H9 (cell line): ENCODE data around the gene DDIT4. TPM values are rescaled to one million over a fixed set of nuclear protein-coding genes. Genes with fewer than 3 reads are reported as not detected.

Experiments used
- DNase-seq: peaks from one replicate; pipeline ENCODE4 v3.0.0-alpha.2; 2017
- H2AFZ ChIP-seq: one replicate; pipeline ENCODE4 v1.6.1; 2013; ENCODE audit warnings: mild to moderate bottlenecking, low read length, control low read depth, moderate library complexity
- H2AK5ac ChIP-seq: 2 replicates; pipeline ENCODE4 v1.6.1; 2013; ENCODE audit warnings: low read length, control low read depth, mixed read lengths; ENCODE audit not compliant: insufficient read length
- H2BK120ac ChIP-seq: one replicate; pipeline ENCODE4 v1.6.1; 2013; ENCODE audit warnings: low read depth, mild to moderate bottlenecking, low read length, control low read depth, inconsistent platforms; ENCODE audit not compliant: poor library complexity, severe bottlenecking
- H2BK12ac ChIP-seq: 2 replicates; pipeline ENCODE4 v1.6.1; 2013; ENCODE audit warnings: low read length, control low read depth, mixed read lengths, low read depth; ENCODE audit not compliant: insufficient read length
- H2BK15ac ChIP-seq: 2 replicates; pipeline ENCODE4 v1.6.1; 2013; ENCODE audit warnings: low read depth, low read length, control low read depth
- H2BK20ac ChIP-seq: one replicate; pipeline ENCODE4 v1.6.1; 2013; ENCODE audit warnings: low read depth, mild to moderate bottlenecking, low read length, control low read depth, inconsistent platforms; ENCODE audit not compliant: poor library complexity, severe bottlenecking
- H2BK5ac ChIP-seq: 2 replicates; pipeline ENCODE4 v1.6.1; 2013; ENCODE audit warnings: low read length, control low read depth, mixed read lengths; ENCODE audit not compliant: insufficient read length
- H3K14ac ChIP-seq: 2 replicates; pipeline ENCODE4 v1.6.1; 2013; ENCODE audit warnings: low read length, control low read depth; ENCODE audit not compliant: insufficient read depth
- H3K18ac ChIP-seq: 2 replicates; pipeline ENCODE4 v1.6.1; 2013; ENCODE audit warnings: low read depth, mild to moderate bottlenecking, mixed read lengths, low read length, control low read depth; ENCODE audit not compliant: insufficient read length
- H3K23ac ChIP-seq: 2 replicates; pipeline ENCODE4 v1.6.1; 2013; ENCODE audit warnings: low read length, control low read depth, mixed read lengths, low read depth; ENCODE audit not compliant: insufficient read length
- H3K23me2 ChIP-seq: 2 replicates; pipeline ENCODE4 v1.6.1; 2013; ENCODE audit warnings: low read depth, mild to moderate bottlenecking, mixed read lengths, low read length, control low read depth; ENCODE audit not compliant: insufficient read length, poor library complexity, severe bottlenecking
- H3K27ac ChIP-seq: 2 replicates; pipeline ENCODE4 v1.5.1; 2013; ENCODE audit warnings: low read length, control low read depth, mixed read lengths, low read depth; ENCODE audit not compliant: insufficient read length
- H3K27me3 ChIP-seq: 2 replicates; pipeline ENCODE4 v1.6.1; 2013; ENCODE audit warnings: low read length, control low read depth, inconsistent platforms; ENCODE audit not compliant: insufficient read depth
- H3K4ac ChIP-seq: 2 replicates; pipeline ENCODE4 v1.6.1; 2013; ENCODE audit warnings: low read depth, mild to moderate bottlenecking, control low read depth, inconsistent platforms, low read length, moderate library complexity
- H3K4me1 ChIP-seq: 2 replicates; pipeline ENCODE4 v1.6.1; 2013; ENCODE audit warnings: low read length, control low read depth, inconsistent platforms; ENCODE audit not compliant: insufficient read depth
- H3K4me2 ChIP-seq: 2 replicates; pipeline ENCODE4 v1.6.1; 2013; ENCODE audit warnings: low read length, control low read depth, mixed read lengths; ENCODE audit not compliant: insufficient read length, insufficient read depth
- H3K56ac ChIP-seq: 2 replicates; pipeline ENCODE4 v1.6.1; 2013; ENCODE audit warnings: low read depth, mild to moderate bottlenecking, mixed read lengths, low read length, control low read depth; ENCODE audit not compliant: insufficient read length
- H3K79me1 ChIP-seq: 2 replicates; pipeline ENCODE4 v1.6.1; 2013; ENCODE audit warnings: low read depth, mild to moderate bottlenecking, moderate library complexity, low read length, control low read depth, inconsistent platforms; ENCODE audit not compliant: insufficient read depth, poor library complexity, severe bottlenecking
- H3K79me2 ChIP-seq: 2 replicates; pipeline ENCODE4 v1.6.1; 2013; ENCODE audit warnings: low read length, control low read depth, inconsistent platforms; ENCODE audit not compliant: insufficient read depth
- H3K9ac ChIP-seq: 2 replicates; pipeline ENCODE4 v1.6.1; 2013; ENCODE audit warnings: low read length, control low read depth, mixed read lengths; ENCODE audit not compliant: insufficient read length; ENCODE audit errors: extremely low read depth
- H3K9me3 ChIP-seq: one replicate; pipeline ENCODE4 v1.6.1; 2013; ENCODE audit warnings: low read depth, low read length, inconsistent platforms; ENCODE audit not compliant: control insufficient read depth
- H3T11ph ChIP-seq: one replicate; pipeline ENCODE4 v1.6.1; 2013; ENCODE audit warnings: mild to moderate bottlenecking, low read length, control low read depth, inconsistent platforms
- H4K20me1 ChIP-seq: one replicate; pipeline ENCODE4 v1.6.1; 2013; ENCODE audit not compliant: control insufficient read depth, insufficient read length, insufficient read depth
- H4K5ac ChIP-seq: 2 replicates; pipeline ENCODE4 v1.6.1; 2013; ENCODE audit warnings: low read depth, mild to moderate bottlenecking, mixed read lengths, low read length, control low read depth; ENCODE audit not compliant: insufficient read length
- H4K8ac ChIP-seq: replicated peaks from 2 replicates; pipeline ENCODE4 v1.6.1; 2013; ENCODE audit warnings: low read length, control low read depth, mixed read lengths, low read depth; ENCODE audit not compliant: insufficient read length
- H4K91ac ChIP-seq: 2 replicates; pipeline ENCODE4 v1.6.1; 2013; ENCODE audit warnings: low read depth, mild to moderate bottlenecking, moderate library complexity, mixed read lengths, low read length, control low read depth; ENCODE audit not compliant: insufficient read length
- H3K27ac Mint-ChIP-seq, 3 experiments: 2 replicates in 2 of 3; 3 replicates in 1 of 3; pipeline ENCODE4 v1.8.0; 2020 to 2021; ENCODE audit warnings: mixed read lengths in 3 of 3, mild to moderate bottlenecking in 1 of 3, moderate library complexity in 1 of 3
- H3K27me3 Mint-ChIP-seq: 2 replicates; pipeline ENCODE4 v1.8.0; 2021; ENCODE audit warnings: low read depth, mild to moderate bottlenecking, moderate library complexity, mixed read lengths
- H3K36me3 Mint-ChIP-seq, 3 experiments: 2 replicates in 2 of 3; 3 replicates in 1 of 3; pipeline ENCODE4 v1.8.0; 2020 to 2021; ENCODE audit warnings: low read depth in 3 of 3, mixed read lengths in 3 of 3; ENCODE audit not compliant: insufficient read depth in 1 of 3
- H3K4me1 Mint-ChIP-seq, 2 experiments: 2 replicates each; pipeline ENCODE4 v1.8.0; 2020; ENCODE audit warnings: mixed read lengths in 2 of 2
- H3K4me3 Mint-ChIP-seq, 2 experiments: 2 replicates in 1 of 2; 3 replicates in 1 of 2; pipeline ENCODE4 v1.8.0; 2020 to 2021; ENCODE audit warnings: mild to moderate bottlenecking in 2 of 2, mixed read lengths in 2 of 2, moderate library complexity in 1 of 2
- H3K9me3 Mint-ChIP-seq, 2 experiments: 2 replicates in 1 of 2; 3 replicates in 1 of 2; pipeline ENCODE4 v1.8.0; 2020; ENCODE audit warnings: mild to moderate bottlenecking in 2 of 2, mixed read lengths in 2 of 2, moderate library complexity in 1 of 2
- WGBS: extraction: QIAGEN DNeasy Blood & Tissue Kit; methylation state at CpG from one replicate; pipeline ENCODE4 v1.1.7; 2013; ENCODE audit warnings: missing lambda C conversion rate, low lambda C conversion rate, mixed read lengths; ENCODE audit not compliant: insufficient read length; ENCODE audit errors: extremely low coverage; 5-methylcytosine and 5-hydroxymethylcytosine counted together
- total RNA-seq: library from RNA; stranded (reverse); gene quantifications from 2 replicates; pipeline ENCODE4 v1.2.1, GENCODE V29; 2021
- TF ChIP-seq, protein P1 (sequence below): fragments of 200-600 bp; sonication (generic); conservative IDR thresholded peaks from 3 replicates; pipeline ENCODE4 v1.8.0; 2021; ENCODE audit warnings: antibody characterized with exemption, mild to moderate bottlenecking

Gene DDIT4
- total RNA-seq, 1 experiment from 2014 or later, result 84.0 TPM

DNA sequence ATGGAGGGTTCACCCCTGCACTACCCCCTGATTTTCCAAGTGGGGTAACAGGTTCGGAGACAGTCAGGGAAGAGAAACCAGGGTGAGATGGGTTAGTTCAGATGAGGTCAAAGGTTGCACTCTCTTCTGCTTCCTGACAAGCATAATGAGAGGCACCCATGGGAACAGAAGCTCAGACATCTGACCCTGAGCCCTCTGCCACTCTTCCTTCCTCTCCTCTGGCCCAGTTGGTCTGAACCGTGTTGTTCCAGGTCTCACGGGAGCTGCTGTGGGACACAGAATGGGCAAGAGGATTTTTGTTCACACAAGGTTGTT lies 42.6 kb downstream of the DDIT4 start:
- H3K4me2 ChIP-seq, result no peak overlapping the region
- peaks cover 34 to 40% of the 10 kb centered on the region in 2 experiments for H3K4me1 Mint-ChIP-seq
- H3T11ph ChIP-seq, result no peak overlapping the region
- no peaks in the 10 kb centered on the region for H3K27me3 ChIP-seq
- H2BK20ac ChIP-seq, result no peak overlapping the region
- no peaks in the 10 kb centered on the region for H3K79me2 ChIP-seq
- no CpG with 5 or more reads among the region's 3 CpGs for WGBS
- no peak overlapping the region for H3K27ac Mint-ChIP-seq
- H4K20me1 ChIP-seq, result no peaks in the 10 kb centered on the region
- no peak overlapping the region for H3K4ac ChIP-seq
- H3K14ac ChIP-seq, result no peak overlapping the region
- H2AFZ ChIP-seq, result no peak overlapping the region
- H2BK5ac ChIP-seq, result no peak overlapping the region
- H3K79me1 ChIP-seq, result no peaks in the 10 kb centered on the region
- no peak overlapping the region for H2BK120ac ChIP-seq
- H4K91ac ChIP-seq, result no peak overlapping the region
- no peak overlapping the region for H4K8ac ChIP-seq
- no peak overlapping the region for H3K9ac ChIP-seq
- H3K27me3 Mint-ChIP-seq, result peaks cover 2% of the 10 kb centered on the region; the same call in 1 of the 2 replicates
- H3K4me1 ChIP-seq, result no peaks in the 10 kb centered on the region; the same call in 1 of the 2 replicates
- no peak overlapping the region for H2AK5ac ChIP-seq
- no peak overlapping the region for H3K18ac ChIP-seq
- no peak overlapping the region for H3K27ac ChIP-seq
- peaks cover 3% of the 10 kb centered on the region for H3K23me2 ChIP-seq
- H3K9me3 Mint-ChIP-seq, result no peaks in the 10 kb centered on the region; a peak in 1 of 5 replicates
- H4K5ac ChIP-seq, result no peak overlapping the region
- H2BK12ac ChIP-seq, result no peak overlapping the region
- H3K36me3 Mint-ChIP-seq, result no peaks in the 10 kb centered on the region
- H2BK15ac ChIP-seq, result no peak overlapping the region
- no peaks in the 10 kb centered on the region for H3K9me3 ChIP-seq
- TF ChIP-seq, protein P1, sequence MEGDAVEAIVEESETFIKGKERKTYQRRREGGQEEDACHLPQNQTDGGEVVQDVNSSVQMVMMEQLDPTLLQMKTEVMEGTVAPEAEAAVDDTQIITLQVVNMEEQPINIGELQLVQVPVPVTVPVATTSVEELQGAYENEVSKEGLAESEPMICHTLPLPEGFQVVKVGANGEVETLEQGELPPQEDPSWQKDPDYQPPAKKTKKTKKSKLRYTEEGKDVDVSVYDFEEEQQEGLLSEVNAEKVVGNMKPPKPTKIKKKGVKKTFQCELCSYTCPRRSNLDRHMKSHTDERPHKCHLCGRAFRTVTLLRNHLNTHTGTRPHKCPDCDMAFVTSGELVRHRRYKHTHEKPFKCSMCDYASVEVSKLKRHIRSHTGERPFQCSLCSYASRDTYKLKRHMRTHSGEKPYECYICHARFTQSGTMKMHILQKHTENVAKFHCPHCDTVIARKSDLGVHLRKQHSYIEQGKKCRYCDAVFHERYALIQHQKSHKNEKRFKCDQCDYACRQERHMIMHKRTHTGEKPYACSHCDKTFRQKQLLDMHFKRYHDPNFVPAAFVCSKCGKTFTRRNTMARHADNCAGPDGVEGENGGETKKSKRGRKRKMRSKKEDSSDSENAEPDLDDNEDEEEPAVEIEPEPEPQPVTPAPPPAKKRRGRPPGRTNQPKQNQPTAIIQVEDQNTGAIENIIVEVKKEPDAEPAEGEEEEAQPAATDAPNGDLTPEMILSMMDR, result no peak
- no peak overlapping the region for H3K56ac ChIP-seq
- no peak overlapping the region for H3K23ac ChIP-seq
- H3K4me3 Mint-ChIP-seq, result no peak overlapping the region
- DNase-seq, result no peak
